ENCODE data around the gene KIF2C. TPM values are rescaled to one million over a fixed set of nuclear protein-coding genes. Genes with fewer than 3 reads are reported as not detected.

KIF2C gene
- total RNA-seq, 2 donors from 2014 or later = 0.42 TPM; not detected in 1

- Histone ChIP-seq H3K4me3 (no peak overlapping the region), H3K27me3 (replicated peaks; ENCODE audit: insufficient read depth) (no peaks in the 10 kb centered on the region), H3K36me3 (no peaks in the 10 kb centered on the region), H3K9me3 (no peaks in the 10 kb centered on the region), H3K27ac (no peak overlapping the region), H3K4me1 (ENCODE audit: control insufficient read depth in 1 of 2, low read depth in 2 of 2) (no peaks in the 10 kb centered on the region)
- ATAC-seq (ENCODE audit: insufficient number of reproducible peaks, low FRiP score, low read depth) (no peak), DNase-seq (ENCODE audit: low spot score) (no peak)
- TF ChIP-seq, protein P1, sequence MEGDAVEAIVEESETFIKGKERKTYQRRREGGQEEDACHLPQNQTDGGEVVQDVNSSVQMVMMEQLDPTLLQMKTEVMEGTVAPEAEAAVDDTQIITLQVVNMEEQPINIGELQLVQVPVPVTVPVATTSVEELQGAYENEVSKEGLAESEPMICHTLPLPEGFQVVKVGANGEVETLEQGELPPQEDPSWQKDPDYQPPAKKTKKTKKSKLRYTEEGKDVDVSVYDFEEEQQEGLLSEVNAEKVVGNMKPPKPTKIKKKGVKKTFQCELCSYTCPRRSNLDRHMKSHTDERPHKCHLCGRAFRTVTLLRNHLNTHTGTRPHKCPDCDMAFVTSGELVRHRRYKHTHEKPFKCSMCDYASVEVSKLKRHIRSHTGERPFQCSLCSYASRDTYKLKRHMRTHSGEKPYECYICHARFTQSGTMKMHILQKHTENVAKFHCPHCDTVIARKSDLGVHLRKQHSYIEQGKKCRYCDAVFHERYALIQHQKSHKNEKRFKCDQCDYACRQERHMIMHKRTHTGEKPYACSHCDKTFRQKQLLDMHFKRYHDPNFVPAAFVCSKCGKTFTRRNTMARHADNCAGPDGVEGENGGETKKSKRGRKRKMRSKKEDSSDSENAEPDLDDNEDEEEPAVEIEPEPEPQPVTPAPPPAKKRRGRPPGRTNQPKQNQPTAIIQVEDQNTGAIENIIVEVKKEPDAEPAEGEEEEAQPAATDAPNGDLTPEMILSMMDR (IDR thresholded peaks at IDR 0.05) = no peak
These were observed 25.1 kb upstream of the KIF2C start for GRCh38 chr1:44714532-44714931.

DNA sequence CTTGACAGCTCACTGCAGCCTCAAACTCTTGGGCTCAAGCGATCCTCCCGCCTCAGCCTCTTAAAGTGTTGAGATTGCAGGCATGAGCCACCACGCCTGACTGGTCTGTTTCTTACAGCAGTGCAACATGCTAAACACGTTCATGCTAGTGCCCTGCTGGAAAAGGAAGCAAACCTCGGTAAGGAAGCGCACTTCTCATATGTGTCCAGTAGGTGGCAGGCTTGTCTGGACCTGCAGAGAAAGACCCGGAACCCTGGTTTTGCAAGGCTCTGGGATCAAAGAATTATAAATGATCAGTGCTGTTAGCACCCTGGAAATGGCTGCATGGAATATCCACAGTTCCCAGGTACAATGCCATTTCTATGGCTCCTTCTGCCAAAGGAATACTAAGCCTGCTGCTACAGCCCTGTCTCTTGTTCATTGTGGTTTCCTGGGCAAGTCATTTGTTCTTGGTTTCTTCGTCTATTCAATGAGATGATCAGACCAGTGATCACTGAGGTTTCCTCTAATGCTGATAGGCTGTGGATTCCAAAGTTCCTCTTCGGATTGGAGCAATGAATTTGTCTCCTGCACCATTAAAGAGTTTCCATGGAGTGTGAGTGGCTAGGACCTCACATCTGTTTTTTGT lies 24.6 kb upstream of the KIF2C start:
- DNase-seq (ENCODE audit: low spot score) (no peak), ATAC-seq (ENCODE audit: insufficient number of reproducible peaks, low FRiP score, low read depth) (peak; percentile 42)
- Histone ChIP-seq H3K9me3 (no peaks in the 10 kb centered on the region), H3K27me3 (replicated peaks; ENCODE audit: insufficient read depth) (no peaks in the 10 kb centered on the region), H3K36me3 (no peaks in the 10 kb centered on the region), H3K4me1 (ENCODE audit: control insufficient read depth in 1 of 2, low read depth in 2 of 2) (no peaks in the 10 kb centered on the region), H3K4me3 (no peak overlapping the region), H3K27ac (no peak overlapping the region)
- TF ChIP-seq, protein P1 (IDR thresholded peaks at IDR 0.05) = peak; percentile 94

DNA sequence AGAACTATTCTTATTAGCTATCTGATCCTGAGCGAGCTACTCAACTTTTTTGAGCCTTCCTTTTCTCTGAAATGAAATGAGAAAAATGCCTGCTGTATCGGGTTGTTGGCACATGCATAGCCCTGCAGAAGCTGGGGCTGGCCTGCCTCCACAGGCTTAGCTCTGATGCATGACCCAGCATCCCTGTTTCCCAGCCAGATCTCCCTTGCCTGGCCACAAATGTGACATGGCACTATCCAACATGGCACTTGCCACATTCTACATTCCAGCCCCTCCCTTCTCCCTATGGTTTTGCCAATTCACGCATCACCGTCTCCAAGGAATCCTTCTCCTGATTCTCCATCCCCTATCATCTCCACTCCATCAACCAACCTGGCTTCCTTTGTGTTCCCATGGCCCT lies 22.5 kb upstream of the KIF2C start:
- no peak for ATAC-seq (ENCODE audit: insufficient number of reproducible peaks, low FRiP score, low read depth)
- H3K9me3 ChIP-seq = no peaks in the 10 kb centered on the region
- no peaks in the 10 kb centered on the region for H3K4me1 ChIP-seq (ENCODE audit: control insufficient read depth in 1 of 2, low read depth in 2 of 2)
- TF ChIP-seq, protein P1 (IDR thresholded peaks at IDR 0.05) = no peak
- no peaks in the 10 kb centered on the region for H3K27me3 ChIP-seq (replicated peaks; ENCODE audit: insufficient read depth)
- H3K36me3 ChIP-seq = no peaks in the 10 kb centered on the region
- no peak overlapping the region for H3K27ac ChIP-seq
- H3K4me3 ChIP-seq = no peak overlapping the region
- DNase-seq (ENCODE audit: low spot score) = no peak

GRCh38 chr1:44717653-44718052 lies 22.0 kb upstream of the KIF2C start:
- no peak overlapping the region for H3K4me3 ChIP-seq

GRCh38 chr1:44718091-44718490 lies 21.5 kb upstream of the KIF2C start:
- ATAC-seq (ENCODE audit: insufficient number of reproducible peaks, low FRiP score, low read depth) (no peak), DNase-seq (ENCODE audit: low spot score) (no peak)
- Histone ChIP-seq H3K4me3 (no peak overlapping the region), H3K4me1 (ENCODE audit: control insufficient read depth in 1 of 2, low read depth in 2 of 2) (no peaks in the 10 kb centered on the region), H3K36me3 (no peaks in the 10 kb centered on the region), H3K9me3 (no peaks in the 10 kb centered on the region), H3K27ac (no peak overlapping the region), H3K27me3 (replicated peaks; ENCODE audit: insufficient read depth) (no peaks in the 10 kb centered on the region)
- TF ChIP-seq, protein P1 (IDR thresholded peaks at IDR 0.05) = no peak

More at GRCh38 chr1:44717653-44718052, 22.0 kb upstream of the KIF2C start:
- TF ChIP-seq, protein P1 (IDR thresholded peaks at IDR 0.05) = no peak
- no peak for ATAC-seq (ENCODE audit: insufficient number of reproducible peaks, low FRiP score, low read depth)
- H3K36me3 ChIP-seq = no peaks in the 10 kb centered on the region
- no peaks in the 10 kb centered on the region for H3K9me3 ChIP-seq
- no peaks in the 10 kb centered on the region for H3K27me3 ChIP-seq (replicated peaks; ENCODE audit: insufficient read depth)
- no peak overlapping the region for H3K27ac ChIP-seq
- no peaks in the 10 kb centered on the region for H3K4me1 ChIP-seq (ENCODE audit: control insufficient read depth in 1 of 2, low read depth in 2 of 2)
- no peak for DNase-seq (ENCODE audit: low spot score)
